ENCODE measurements around the gene MRPL21. TPM values are rescaled to one million over a fixed set of nuclear protein-coding genes. Genes with fewer than 3 reads are reported as not detected.
"Not testable (repeated sequence)": the region's sequence is repeated elsewhere in the genome, so short reads cannot be mapped to it uniquely, and the experiment has no call there.

The MRPL21 gene
- total RNA-seq, 4 donors from 2014 or later = 9.0 to 121 (median 52.8) TPM

- peak overlapping the region; percentile 13 to 74 (median 32) for H3K27ac ChIP-seq
- 71 to 90% methylated on average over 4 to 17 of the region's 17 CpGs for WGBS, 2 donors (ENCODE audit: low coverage in 1 of 2)
Observed at GRCh38 chr11:68890490-68891231, 13.0 kb downstream of the MRPL21 start.

GRCh38 chr11:68889948-68890446, 13.6 kb downstream of the MRPL21 start:
- peaks cover 0 to 20% (median 10%) of the 10 kb centered on the region in 4 donors for H3K36me3 ChIP-seq
- no peaks in the 10 kb centered on the region for H3K9me3 ChIP-seq
- in situ Hi-C loops (cut with MboI; ENCODE audit: low pct_ligation_motif_present in 1 of 4, low pct_unique_long_range_greater_than_20kb in 1 of 4, low sequenced_read_pairs in 3 of 4) = no loop called here
- 48 to 83% methylated on average over 10 to 18 of the region's 18 CpGs for whole genome bisulfite sequencing, 2 donors (ENCODE audit: low coverage in 1 of 2)
- H3K27ac ChIP-seq = peak overlapping the region; percentile 13 to 74 (median 32)
- H3K27me3 ChIP-seq = no peaks in the 10 kb centered on the region
- peaks cover 0 to 6% (median 0%) of the 10 kb centered on the region in 4 donors for H3K4me1 ChIP-seq
- no peak overlapping the region for H3K4me3 ChIP-seq
- intact Hi-C loops (cut with DNase I; ENCODE audit: low total_unique reads) = no loop called here
- TF ChIP-seq CTCF (IDR thresholded peaks at IDR 0.05) = peak in 4 of 5 experiments; percentile 8 to 34 (median 14)
- no peak for TF ChIP-seq POLR2A (IDR thresholded peaks at IDR 0.05)
- TF ChIP-seq EP300 (IDR thresholded peaks at IDR 0.05; ENCODE audit: low read depth) = no peak
- DNase-seq = peak; percentile 30

More at GRCh38 chr11:68890490-68891231, 13.0 kb downstream of the MRPL21 start:
- intact Hi-C loops (cut with DNase I; ENCODE audit: low total_unique reads) (no loop called here), in situ Hi-C loops (cut with MboI; ENCODE audit: low pct_ligation_motif_present in 1 of 4, low pct_unique_long_range_greater_than_20kb in 1 of 4, low sequenced_read_pairs in 3 of 4) (no loop called here)
- Histone ChIP-seq H3K27me3 (no peaks in the 10 kb centered on the region), H3K4me3 (no peak overlapping the region), H3K4me1 (peaks cover 0 to 6% (median 0%) of the 10 kb centered on the region in 4 donors), H3K36me3 (peaks cover 0 to 25% (median 12%) of the 10 kb centered on the region in 4 donors), H3K9me3 (no peaks in the 10 kb centered on the region)
- DNase-seq = peak; percentile 28
- no peak for TF ChIP-seq EP300 (IDR thresholded peaks at IDR 0.05; ENCODE audit: low read depth)
- TF ChIP-seq POLR2AphosphoS5 (IDR thresholded peaks at IDR 0.05) = peak in 1 of 3 donors; percentile 22

- H3K27ac ChIP-seq; H3K27me3 ChIP-seq; H3K9me3 ChIP-seq; H3K36me3 ChIP-seq; H3K4me1 ChIP-seq; intact Hi-C loops (cut with DNase I; ENCODE audit: low total_unique reads); H3K4me3 ChIP-seq; DNase-seq; in situ Hi-C loops (cut with MboI; ENCODE audit: low pct_ligation_motif_present in 1 of 4, low pct_unique_long_range_greater_than_20kb in 1 of 4, low sequenced_read_pairs in 3 of 4): not testable (repeated sequence)
- 93 to 100% methylated on average over 7 to 15 of the region's 15 CpGs for WGBS, 2 donors (ENCODE audit: low coverage in 1 of 2)
Observed at GRCh38 chr11:68884827-68885226, 18.8 kb downstream of the MRPL21 start.

- Histone ChIP-seq H3K4me3 (no peak overlapping the region), H3K4me1 (no peaks in the 10 kb centered on the region), H3K27me3 (no peaks in the 10 kb centered on the region), H3K9me3 (no peaks in the 10 kb centered on the region), H3K27ac (no peak overlapping the region), H3K36me3 (no peaks in the 10 kb centered on the region)
- in situ Hi-C loops (cut with MboI; ENCODE audit: low pct_ligation_motif_present in 1 of 4, low pct_unique_long_range_greater_than_20kb in 1 of 4, low sequenced_read_pairs in 3 of 4) (no loop called here), intact Hi-C loops (cut with DNase I; ENCODE audit: low total_unique reads) (no loop called here)
- TF ChIP-seq EP300 (IDR thresholded peaks at IDR 0.05; ENCODE audit: low read depth) = no peak
- no peak for TF ChIP-seq POLR2A (IDR thresholded peaks at IDR 0.05)
- TF ChIP-seq CTCF (IDR thresholded peaks at IDR 0.05) = no peak
- no peak for TF ChIP-seq POLR2AphosphoS5 (IDR thresholded peaks at IDR 0.05)
- WGBS, 2 donors (ENCODE audit: low coverage in 1 of 2) = 94 to 99% methylated on average over 10 to 13 of the region's 13 CpGs
- no peak for DNase-seq
Observed at GRCh38 chr11:68882391-68882790, 21.2 kb downstream of the MRPL21 start.

GRCh38 chr11:68881320-68881719, 22.3 kb downstream of the MRPL21 start:
- no peaks in the 10 kb centered on the region for H3K9me3 ChIP-seq
- H3K4me3 ChIP-seq = no peak overlapping the region
- WGBS, 2 donors (ENCODE audit: low coverage in 1 of 2) = 90% methylated on average over 2 of the region's 2 CpGs; no CpG with 5 or more reads in 1 of the 2 donors
- H3K27me3 ChIP-seq = no peaks in the 10 kb centered on the region
- H3K27ac ChIP-seq = no peak overlapping the region
- in situ Hi-C loops (cut with MboI; ENCODE audit: low pct_ligation_motif_present in 1 of 4, low pct_unique_long_range_greater_than_20kb in 1 of 4, low sequenced_read_pairs in 3 of 4) = no loop called here
- no peaks in the 10 kb centered on the region for H3K4me1 ChIP-seq
- TF ChIP-seq CTCF (IDR thresholded peaks at IDR 0.05) (no peak), POLR2A (IDR thresholded peaks at IDR 0.05) (no peak), POLR2AphosphoS5 (IDR thresholded peaks at IDR 0.05) (no peak), EP300 (IDR thresholded peaks at IDR 0.05; ENCODE audit: low read depth) (no peak)
- H3K36me3 ChIP-seq = no peaks in the 10 kb centered on the region
- DNase-seq = no peak
- intact Hi-C loops (cut with DNase I; ENCODE audit: low total_unique reads) = no loop called here
